ENCODE data around the gene MEFV. TPM values are rescaled to one million over a fixed set of nuclear protein-coding genes. Genes with fewer than 3 reads are reported as not detected.

The MEFV gene
- total and polyA plus RNA-seq, 2 donors (not counting 3 experiments of a cell fraction or from before 2014, with no cell fraction given) = not detected

DNA sequence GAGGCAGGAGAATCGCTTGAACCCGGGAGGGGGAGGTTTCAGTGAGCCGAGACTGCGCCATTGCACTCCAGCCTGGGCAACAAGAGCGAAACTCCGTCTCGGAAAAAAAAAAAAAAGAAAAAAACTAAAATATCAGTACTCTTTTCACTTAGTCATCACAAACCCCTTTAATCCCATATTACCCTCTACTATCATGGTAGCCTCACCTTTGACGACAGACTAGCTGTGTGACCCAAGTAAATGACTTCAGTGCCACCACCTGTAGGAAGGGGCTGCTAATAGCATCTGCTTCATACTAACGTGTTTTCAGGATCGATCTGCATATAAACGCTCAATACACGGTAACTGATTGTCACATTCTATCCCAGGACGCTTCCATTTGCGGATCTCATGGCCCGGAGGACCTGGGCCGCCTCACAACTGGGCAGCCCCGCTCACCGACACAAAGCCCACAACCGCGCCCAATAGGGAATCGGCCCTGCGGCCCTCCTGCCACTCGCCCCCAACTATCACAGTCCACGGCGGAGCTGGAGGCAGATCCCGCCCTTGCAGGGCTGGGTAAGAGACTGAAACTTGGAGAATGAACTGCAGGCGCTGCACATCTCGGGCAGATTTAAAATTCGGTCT lies 25.8 kb upstream of the MEFV start:
- DNase-seq (ENCODE audit: low read depth, low spot score) (peak; percentile 87), FAIRE-seq (no peak)
- H3K4me1 ChIP-seq (ENCODE audit: control insufficient read depth, extremely low read depth, insufficient read depth, low read length) = peaks cover 13% of the 10 kb centered on the region
- H3K4me3 ChIP-seq (replicated peaks in 1 of 3; ENCODE audit: insufficient read depth in 1 of 3, low read depth in 1 of 3, low read length in 3 of 3) = peak overlapping the region; percentile 32 to 79 (median 77)
- no peaks in the 10 kb centered on the region for H3K9me3 ChIP-seq (replicated peaks; ENCODE audit: control insufficient read depth, insufficient read depth, low read length)
- H3K27me3 ChIP-seq (ENCODE audit: control insufficient read depth in 2 of 2, insufficient read depth in 2 of 2, low read length in 2 of 2) = peaks cover 8 to 13% of the 10 kb centered on the region in 2 experiments
- H4K20me1 ChIP-seq (replicated peaks; ENCODE audit: control insufficient read depth, extremely low read depth, insufficient read depth, low read length) = no peaks in the 10 kb centered on the region
- dilution Hi-C loops (cut with MboI; ENCODE audit: extremely low pct_ligation_motif_present, low sequenced_read_pairs) (no loop called here), intact Hi-C loops (cut with micrococcal nuclease) (loop anchor here (1.0 to 2.0 kb wide), 3 partner anchors 93 to 218 kb away; partner anchors contain the start of gene OR1F1)
- H2AFZ ChIP-seq (ENCODE audit: low read depth, low read length) = peak overlapping the region; percentile 69
- H3K27ac ChIP-seq (ENCODE audit: insufficient read depth, low read depth, low read length) = peak overlapping the region; percentile 92
- ChIA-PET CTCF (interaction anchor here (1.0 to 3.2 kb wide), 6 partner anchors 10 to 218 kb away, joined by 3 to 21 read pairs (median 4); partner anchors contain the start of gene CLUAP1), POLR2A (interaction anchor here (1.3 to 1.5 kb wide), 3 partner anchors 22 to 218 kb away, joined by 4 to 7 read pairs (median 5); partner anchors contain the start of genes CLUAP1, ZNF174 and ZSCAN32)
- no peaks in the 10 kb centered on the region for H3K9me1 ChIP-seq (replicated peaks; ENCODE audit: control insufficient read depth, extremely low read depth, insufficient read depth, low read length)
- H3K9ac ChIP-seq (replicated peaks; ENCODE audit: extremely low read depth, insufficient read depth, low read length) = peak overlapping the region; percentile 86
- H3K4me2 ChIP-seq (ENCODE audit: insufficient read depth, low read length) = peak overlapping the region; percentile 69
- no peak for TF ChIP-seq JUN (IDR thresholded peaks at IDR 0.05; ENCODE audit: borderline replicate concordance, insufficient read depth, insufficient read length, low read depth)
- TF ChIP-seq, protein P1, sequence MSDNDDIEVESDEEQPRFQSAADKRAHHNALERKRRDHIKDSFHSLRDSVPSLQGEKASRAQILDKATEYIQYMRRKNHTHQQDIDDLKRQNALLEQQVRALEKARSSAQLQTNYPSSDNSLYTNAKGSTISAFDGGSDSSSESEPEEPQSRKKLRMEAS (IDR thresholded peaks at IDR 0.05; ENCODE audit: insufficient read depth, insufficient read length) = no peak
- TF ChIP-seq EZH2 (IDR thresholded peaks at IDR 0.05; ENCODE audit: borderline replicate concordance, low read depth, low read length, severe bottlenecking) = no peak
- no peak for TF ChIP-seq POLR2AphosphoS5 (IDR thresholded peaks at IDR 0.05; ENCODE audit: insufficient read depth, low read depth, low read length)
- TF ChIP-seq MYC (IDR thresholded peaks at IDR 0.05; ENCODE audit: low read depth, low read length) = no peak
- TF ChIP-seq, protein P2, sequence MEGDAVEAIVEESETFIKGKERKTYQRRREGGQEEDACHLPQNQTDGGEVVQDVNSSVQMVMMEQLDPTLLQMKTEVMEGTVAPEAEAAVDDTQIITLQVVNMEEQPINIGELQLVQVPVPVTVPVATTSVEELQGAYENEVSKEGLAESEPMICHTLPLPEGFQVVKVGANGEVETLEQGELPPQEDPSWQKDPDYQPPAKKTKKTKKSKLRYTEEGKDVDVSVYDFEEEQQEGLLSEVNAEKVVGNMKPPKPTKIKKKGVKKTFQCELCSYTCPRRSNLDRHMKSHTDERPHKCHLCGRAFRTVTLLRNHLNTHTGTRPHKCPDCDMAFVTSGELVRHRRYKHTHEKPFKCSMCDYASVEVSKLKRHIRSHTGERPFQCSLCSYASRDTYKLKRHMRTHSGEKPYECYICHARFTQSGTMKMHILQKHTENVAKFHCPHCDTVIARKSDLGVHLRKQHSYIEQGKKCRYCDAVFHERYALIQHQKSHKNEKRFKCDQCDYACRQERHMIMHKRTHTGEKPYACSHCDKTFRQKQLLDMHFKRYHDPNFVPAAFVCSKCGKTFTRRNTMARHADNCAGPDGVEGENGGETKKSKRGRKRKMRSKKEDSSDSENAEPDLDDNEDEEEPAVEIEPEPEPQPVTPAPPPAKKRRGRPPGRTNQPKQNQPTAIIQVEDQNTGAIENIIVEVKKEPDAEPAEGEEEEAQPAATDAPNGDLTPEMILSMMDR (IDR thresholded peaks at IDR 0.05; ENCODE audit: extremely low read depth in 1 of 2, insufficient read depth in 1 of 2, low read depth in 1 of 2, low read length in 2 of 2) = no peak
- no peak for TF ChIP-seq FOS (IDR thresholded peaks at IDR 0.05; ENCODE audit: borderline replicate concordance, insufficient read depth, low read length)
- TF ChIP-seq GATA2 (IDR thresholded peaks at IDR 0.05; ENCODE audit: insufficient read depth, insufficient read length, low read depth, low read length) = no peak
- TF ChIP-seq POLR2A (IDR thresholded peaks at IDR 0.05; ENCODE audit: low read depth, low read length) = no peak
- peaks cover 35% of the 10 kb centered on the region for H3K79me2 ChIP-seq (ENCODE audit: control insufficient read depth, insufficient read depth, low read length)
- H3K36me3 ChIP-seq (ENCODE audit: control insufficient read depth in 2 of 2, extremely low read depth in 1 of 2, insufficient read depth in 2 of 2, low read length in 2 of 2) = peaks cover 0 to 5% of the 10 kb centered on the region in 2 experiments
- BruUV-seq (replicated peaks) = no TSS peak
